Fibroblast of mammary gland (primary cell): Measurements from ENCODE around the gene DNAH1.

Experiments used
- DNase-seq: peaks from one replicate; pipeline ENCODE4 v3.0.0-alpha.2; 2010; ENCODE audit warnings: low read depth
- H3K4me3 ChIP-seq: 2 replicates; pipeline ENCODE4 v1.5.1; 2011; ENCODE audit warnings: low read depth, mild to moderate bottlenecking, low read length, moderate library complexity; ENCODE audit not compliant: control insufficient read depth
- TF ChIP-seq, protein P1 (sequence below): conservative IDR thresholded peaks from 2 replicates; pipeline ENCODE4 v1.5.1; 2011; ENCODE audit warnings: low read depth, low read length, inconsistent platforms; ENCODE audit not compliant: control insufficient read depth, insufficient read depth

DNAH1 gene

DNA sequence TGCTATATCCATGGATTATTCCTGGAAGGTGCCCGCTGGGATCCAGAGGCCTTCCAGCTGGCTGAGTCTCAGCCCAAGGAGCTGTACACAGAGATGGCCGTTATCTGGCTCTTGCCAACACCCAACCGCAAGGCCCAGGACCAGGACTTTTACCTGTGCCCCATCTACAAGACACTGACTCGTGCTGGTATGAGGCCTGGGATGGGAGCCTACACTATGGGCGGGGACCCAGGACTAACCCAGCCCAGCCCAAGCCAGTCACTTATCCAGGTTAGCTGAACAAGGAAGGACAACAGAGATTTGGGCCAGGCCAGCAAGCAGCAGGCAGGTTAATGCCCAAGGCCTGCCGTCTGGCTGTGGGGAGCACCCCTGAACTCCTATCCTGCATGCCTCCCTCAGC, 83.5 kb downstream of the DNAH1 start:
- TF ChIP-seq, protein P1, sequence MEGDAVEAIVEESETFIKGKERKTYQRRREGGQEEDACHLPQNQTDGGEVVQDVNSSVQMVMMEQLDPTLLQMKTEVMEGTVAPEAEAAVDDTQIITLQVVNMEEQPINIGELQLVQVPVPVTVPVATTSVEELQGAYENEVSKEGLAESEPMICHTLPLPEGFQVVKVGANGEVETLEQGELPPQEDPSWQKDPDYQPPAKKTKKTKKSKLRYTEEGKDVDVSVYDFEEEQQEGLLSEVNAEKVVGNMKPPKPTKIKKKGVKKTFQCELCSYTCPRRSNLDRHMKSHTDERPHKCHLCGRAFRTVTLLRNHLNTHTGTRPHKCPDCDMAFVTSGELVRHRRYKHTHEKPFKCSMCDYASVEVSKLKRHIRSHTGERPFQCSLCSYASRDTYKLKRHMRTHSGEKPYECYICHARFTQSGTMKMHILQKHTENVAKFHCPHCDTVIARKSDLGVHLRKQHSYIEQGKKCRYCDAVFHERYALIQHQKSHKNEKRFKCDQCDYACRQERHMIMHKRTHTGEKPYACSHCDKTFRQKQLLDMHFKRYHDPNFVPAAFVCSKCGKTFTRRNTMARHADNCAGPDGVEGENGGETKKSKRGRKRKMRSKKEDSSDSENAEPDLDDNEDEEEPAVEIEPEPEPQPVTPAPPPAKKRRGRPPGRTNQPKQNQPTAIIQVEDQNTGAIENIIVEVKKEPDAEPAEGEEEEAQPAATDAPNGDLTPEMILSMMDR = no peak
- H3K4me3 ChIP-seq = no peak overlapping the region
- no peak for DNase-seq

DNA sequence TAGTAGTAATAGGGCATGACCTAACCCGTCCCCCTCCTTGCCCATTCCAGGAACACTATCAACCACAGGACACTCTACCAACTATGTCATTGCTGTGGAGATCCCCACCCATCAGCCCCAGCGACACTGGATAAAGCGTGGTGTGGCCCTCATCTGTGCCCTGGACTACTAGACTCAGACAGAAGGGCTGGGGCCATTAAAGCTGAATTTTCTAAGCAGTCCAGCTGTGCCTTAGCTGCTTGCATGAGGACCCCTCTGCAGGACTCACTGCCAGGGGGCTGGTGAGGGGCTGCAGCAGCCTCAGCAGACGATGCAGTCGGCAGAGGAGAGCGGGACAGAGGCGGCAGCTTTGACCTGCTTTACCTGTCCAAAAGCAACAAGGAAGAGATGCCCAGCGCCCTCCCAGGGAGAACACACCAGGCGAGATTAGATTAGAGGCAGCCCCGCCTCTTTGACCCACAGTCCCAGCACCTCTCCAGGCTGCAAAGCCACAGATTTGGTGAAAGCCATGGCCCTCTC, 84.2 kb downstream of the DNAH1 start:
- TF ChIP-seq, protein P1 = no peak
- DNase-seq = no peak
- H3K4me3 ChIP-seq = no peak overlapping the region

DNA sequence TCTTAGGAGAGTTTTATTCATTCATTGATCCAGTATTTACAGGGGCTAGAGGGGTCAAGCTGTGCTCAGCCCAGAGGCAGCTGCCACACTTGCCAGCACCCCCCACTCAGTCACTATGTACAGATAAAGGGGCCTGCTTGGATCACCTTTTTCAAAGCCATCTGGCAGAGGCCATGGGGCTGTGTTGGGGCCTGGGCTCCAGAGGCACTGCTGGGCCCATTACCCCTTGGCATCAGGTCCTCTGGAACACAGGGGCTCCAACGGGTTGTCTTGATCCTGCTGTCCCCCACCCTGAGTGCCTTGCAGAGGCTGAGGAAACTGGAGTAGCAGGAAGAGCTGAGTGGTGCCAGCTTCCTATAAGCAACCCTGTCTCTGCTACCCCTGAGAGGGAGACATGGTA, 84.9 kb downstream of the DNAH1 start:
- TF ChIP-seq, protein P1 = no peak
- no peak overlapping the region for H3K4me3 ChIP-seq
- no peak for DNase-seq

DNA sequence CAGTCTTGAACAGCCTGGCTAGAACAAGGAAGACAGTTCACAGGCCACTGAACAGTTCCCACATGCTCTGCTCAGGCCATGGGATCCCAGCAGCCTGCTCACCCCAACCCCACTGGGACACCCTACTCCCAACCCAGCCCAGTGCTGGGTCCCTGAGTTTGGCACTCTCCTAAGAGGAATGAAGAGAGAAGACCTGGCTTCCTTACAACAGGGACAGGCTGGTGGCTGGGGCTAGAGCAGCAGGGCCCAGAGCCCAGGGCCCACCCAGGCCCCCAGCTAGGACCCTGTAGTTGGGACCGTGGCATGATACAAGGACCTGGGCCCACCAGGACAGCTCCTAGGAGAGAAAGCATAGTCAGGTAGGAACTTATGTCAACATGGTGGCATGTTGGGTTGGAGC, 85.4 kb downstream of the DNAH1 start:
- DNase-seq = no peak
- H3K4me3 ChIP-seq = no peak overlapping the region
- TF ChIP-seq, protein P1 = no peak

DNA sequence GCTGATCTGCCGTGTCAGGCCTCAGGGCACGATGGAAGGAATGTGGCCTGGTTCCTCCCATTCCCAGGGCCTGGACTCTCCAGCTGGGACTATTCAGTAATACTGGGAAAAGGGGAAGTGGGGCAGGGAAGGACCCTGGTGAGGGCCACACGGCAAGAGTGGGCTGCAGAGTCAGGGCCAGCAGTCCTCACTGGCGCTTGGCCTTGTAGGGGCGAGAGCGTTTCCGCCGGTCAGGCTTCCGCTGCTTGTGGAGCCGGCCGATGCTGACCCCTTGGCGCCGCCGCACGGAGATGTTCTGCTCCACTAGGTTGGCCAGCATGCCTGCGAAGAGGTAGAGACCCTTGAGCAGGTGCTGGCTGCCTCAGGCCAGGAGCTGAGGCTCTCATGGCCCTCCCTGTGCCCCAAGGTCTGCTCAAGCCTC, 86.0 kb downstream of the DNAH1 start:
- no peak for DNase-seq
- H3K4me3 ChIP-seq = no peak overlapping the region
- TF ChIP-seq, protein P1 = no peak

DNA sequence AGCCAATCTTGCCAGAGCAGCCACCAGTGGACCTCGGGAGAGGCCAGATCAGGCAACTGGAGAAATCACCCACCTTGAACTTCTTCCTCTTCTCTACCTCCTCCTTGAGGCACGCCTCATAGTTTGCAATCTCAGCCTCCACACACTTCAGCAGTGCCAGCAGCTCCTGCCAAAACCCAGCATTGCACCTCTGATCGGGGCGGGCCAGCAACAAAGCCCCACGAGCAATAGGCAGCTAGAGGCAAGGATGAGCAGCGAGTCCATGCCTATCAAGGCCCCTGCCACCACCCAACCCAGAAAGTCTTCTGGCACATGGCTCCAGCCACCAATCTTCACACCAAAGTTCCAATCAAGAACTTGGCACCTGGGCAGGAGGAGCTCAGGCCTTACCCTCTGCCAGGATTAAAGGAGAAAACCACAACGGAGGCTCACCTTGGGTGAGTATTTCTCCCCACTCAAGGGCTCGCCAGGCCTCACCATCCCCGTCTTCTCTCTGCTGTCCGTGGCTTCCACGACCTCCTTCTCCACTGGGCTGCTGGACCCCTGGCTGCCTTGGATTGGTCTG, 86.7 kb downstream of the DNAH1 start:
- TF ChIP-seq, protein P1 = no peak
- DNase-seq = no peak
- H3K4me3 ChIP-seq = no peak overlapping the region
